Measurements from ENCODE around the gene UGGT1. TPM values are rescaled to one million over a fixed set of nuclear protein-coding genes. Genes with fewer than 3 reads are reported as not detected.

The UGGT1 gene
- 53.0 and 60.3 TPM in 2 replicates for total RNA-seq
- long read RNA-seq, partial matches to known transcripts: 29 of 45 reads
- long read RNA-seq, other reads (novel, unspliced or antisense): 16 of 45 reads

GRCh38 chr2:128090945-128091725 lies at the start of gene UGGT1:
TSS of gene UGGT1 (plus strand) at chr2:128091200. CDS start at chr2:128091358, 158 bp downstream.
- no peaks in the 10 kb centered on the region for H3K36me3 Mint-ChIP-seq (ENCODE audit: insufficient read depth)
- no peaks in the 10 kb centered on the region for H3K27me3 Mint-ChIP-seq
- peaks cover 11% of the 10 kb centered on the region for H3K4me1 Mint-ChIP-seq (ENCODE audit: low read depth)
- TF ChIP-seq CTCF (IDR thresholded peaks at IDR 0.05; ENCODE audit: unreplicated experiment): no peak
- peak; percentile 86 for DNase-seq (ENCODE audit: low spot score, unreplicated experiment)
- peak within 1 kb of the TSS; percentile 97 for H3K27ac Mint-ChIP-seq
- H3K4me3 Mint-ChIP-seq (ENCODE audit: low read depth): peak within 1 kb of the TSS; percentile 91
- H3K9me3 Mint-ChIP-seq (ENCODE audit: low read depth): no peaks in the 10 kb centered on the region

GRCh38 chr2:128041561-128041960 lies 49.4 kb upstream of the UGGT1 start:
- TF ChIP-seq CTCF (IDR thresholded peaks at IDR 0.05; ENCODE audit: unreplicated experiment): no peak
- H3K4me3 Mint-ChIP-seq (ENCODE audit: low read depth): no peak overlapping the region
- no peak for DNase-seq (ENCODE audit: low spot score, unreplicated experiment)
- H3K27me3 Mint-ChIP-seq: peaks cover 3% of the 10 kb centered on the region
- no peak overlapping the region for H3K27ac Mint-ChIP-seq
- H3K9me3 Mint-ChIP-seq (ENCODE audit: low read depth): peaks cover 37% of the 10 kb centered on the region
- no peaks in the 10 kb centered on the region for H3K4me1 Mint-ChIP-seq (ENCODE audit: low read depth)
- H3K36me3 Mint-ChIP-seq (ENCODE audit: insufficient read depth): peaks cover 3% of the 10 kb centered on the region

GRCh38 chr2:128043041-128043440 lies 48.0 kb upstream of the UGGT1 start:
- Mint-ChIP-seq H3K27ac (no peak overlapping the region), H3K36me3 (ENCODE audit: insufficient read depth) (peaks cover 3% of the 10 kb centered on the region), H3K4me1 (ENCODE audit: low read depth) (no peaks in the 10 kb centered on the region), H3K9me3 (ENCODE audit: low read depth) (peaks cover 31% of the 10 kb centered on the region), H3K27me3 (peaks cover 3% of the 10 kb centered on the region), H3K4me3 (ENCODE audit: low read depth) (no peak overlapping the region)
- DNase-seq (ENCODE audit: low spot score, unreplicated experiment): no peak
- no peak for TF ChIP-seq CTCF (IDR thresholded peaks at IDR 0.05; ENCODE audit: unreplicated experiment)

GRCh38 chr2:128053331-128053730 lies 37.7 kb upstream of the UGGT1 start:
- Mint-ChIP-seq H3K9me3 (ENCODE audit: low read depth) (peaks cover 16% of the 10 kb centered on the region), H3K27me3 (no peaks in the 10 kb centered on the region), H3K4me3 (ENCODE audit: low read depth) (no peak overlapping the region), H3K36me3 (ENCODE audit: insufficient read depth) (no peaks in the 10 kb centered on the region), H3K4me1 (ENCODE audit: low read depth) (no peaks in the 10 kb centered on the region), H3K27ac (no peak overlapping the region)
- DNase-seq (ENCODE audit: low spot score, unreplicated experiment): no peak
- TF ChIP-seq CTCF (IDR thresholded peaks at IDR 0.05; ENCODE audit: unreplicated experiment): no peak

- Mint-ChIP-seq H3K4me3 (ENCODE audit: low read depth) (no peak overlapping the region), H3K27ac (no peak overlapping the region), H3K9me3 (ENCODE audit: low read depth) (peaks cover 10% of the 10 kb centered on the region), H3K27me3 (no peaks in the 10 kb centered on the region), H3K4me1 (ENCODE audit: low read depth) (no peaks in the 10 kb centered on the region), H3K36me3 (ENCODE audit: insufficient read depth) (no peaks in the 10 kb centered on the region)
- no peak for DNase-seq (ENCODE audit: low spot score, unreplicated experiment)
- no peak for TF ChIP-seq CTCF (IDR thresholded peaks at IDR 0.05; ENCODE audit: unreplicated experiment)
Measured at GRCh38 chr2:128054104-128054885, 36.7 kb upstream of the UGGT1 start.
